HepG2 (cell line): Measurements from ENCODE around the gene CRYAB. TPM values are rescaled to one million over a fixed set of nuclear protein-coding genes. Genes with fewer than 3 reads are reported as not detected.

Experiments
- ATAC-seq: fragments of 200-7000 bp; cut with Tn5 transposase; 3 replicates; pipeline ENCODE4 v1.9.1; 2020; ENCODE audit warnings: mild to moderate bottlenecking, moderate library complexity
- BruUV-seq: library from RNA; stranded (reverse); fragments of 400-500 nt; replicated peaks from 2 replicates; lab custom pipeline; 2021; lab: Mats Ljungman, UMichigan
- CTCF ChIA-PET: fragments of 300-600 bp; formaldehyde crosslinking; extraction: SDS; loops from one replicate; lab custom pipeline; 2021; ENCODE audit warnings: low total read pairs, inconsistent platforms, low intra/inter-chr PET ratio; lab: Yijun Ruan, JAX
- POLR2A ChIA-PET: fragments of 350-600 bp; sonication (Branson Sonifier 250); formaldehyde crosslinking; loops from one replicate; lab custom pipeline; 2020; ENCODE audit warnings: antibody characterized with exemption, inconsistent platforms; lab: Yijun Ruan, JAX
- DNase-seq: peaks from one replicate; pipeline ENCODE4 v3.0.0-alpha.2; 2015; ENCODE audit warnings: low spot score
- FAIRE-seq: peaks from 3 replicates; lab custom pipeline; 2011; peaks lifted over from hg19 to GRCh38; lab: Jason Lieb, UNC
- H2AFZ ChIP-seq: one replicate; pipeline ENCODE4 v1.6.1; 2011; ENCODE audit warnings: low read length, inconsistent platforms
- H3K27ac ChIP-seq: fragments of 300-600 bp; 3 replicates; pipeline ENCODE4 v1.8.0; 2011; ENCODE audit warnings: mixed run types, mild to moderate bottlenecking, mixed read lengths, low read length, inconsistent platforms; ENCODE audit not compliant: insufficient read depth; ENCODE audit errors: extremely low read length
- H3K27me3 ChIP-seq, 2 experiments: fragments of 200-600 bp in 1 of 2; 2 replicates in 1 of 2; 3 replicates in 1 of 2; pipeline versions ENCODE4 v1.6.0 to v1.8.0; 2011; ENCODE audit warnings: low read length in 2 of 2, mild to moderate bottlenecking in 2 of 2, moderate library complexity in 2 of 2, inconsistent platforms in 1 of 2; ENCODE audit not compliant: insufficient read depth in 2 of 2, control insufficient read depth in 1 of 2
- H3K36me3 ChIP-seq, 2 experiments: fragments of 200-600 bp in 1 of 2; replicated peaks in 1 of 2; 2 replicates in 1 of 2; 3 replicates in 1 of 2; pipeline versions ENCODE4 v1.5.1 to v1.8.0; 2011; ENCODE audit warnings: low read length in 2 of 2, inconsistent platforms in 1 of 2; ENCODE audit not compliant: insufficient read depth in 2 of 2, control insufficient read depth in 1 of 2
- H3K4me1 ChIP-seq: 2 replicates; pipeline ENCODE4 v1.5.1; 2012; ENCODE audit warnings: low read length, inconsistent platforms; ENCODE audit not compliant: insufficient read depth
- H3K4me2 ChIP-seq: 2 replicates; pipeline ENCODE4 v1.6.0; 2011; ENCODE audit warnings: low read depth, low read length, inconsistent platforms
- H3K4me3 ChIP-seq, 3 experiments: fragments of 200-600 bp in 1 of 3; sonication (generic), shearing (Covaris generic) in 1 of 3; replicated peaks in 1 of 3; 2 replicates each; pipeline ENCODE4 v1.5.1; 2011 to 2016; ENCODE audit warnings: low read length in 3 of 3, inconsistent platforms in 2 of 3, low read depth in 2 of 3, mild to moderate bottlenecking in 2 of 3, control low read depth in 1 of 3, mixed read lengths in 1 of 3; ENCODE audit not compliant: insufficient read depth in 1 of 3
- H3K79me2 ChIP-seq: one replicate; pipeline ENCODE4 v1.6.1; 2011; ENCODE audit warnings: low read length, inconsistent platforms; ENCODE audit not compliant: insufficient read depth
- H3K9ac ChIP-seq: 2 replicates; pipeline ENCODE4 v1.6.0; 2011; ENCODE audit warnings: mild to moderate bottlenecking, low read depth, low read length, inconsistent platforms; ENCODE audit not compliant: insufficient read depth
- H3K9me3 ChIP-seq: 2 replicates; pipeline ENCODE4 v1.5.1; 2012; ENCODE audit warnings: mild to moderate bottlenecking, low read length
- H4K20me1 ChIP-seq: 2 replicates; pipeline ENCODE4 v1.6.0; 2011; ENCODE audit warnings: inconsistent platforms, mild to moderate bottlenecking, low read length, moderate library complexity; ENCODE audit not compliant: insufficient read depth
- ATF1 ChIP-seq: IDR thresholded peaks from 2 replicates; pipeline ENCODE4 v1.6.1; 2016; ENCODE audit warnings: mild to moderate bottlenecking, control low read depth
- CREM ChIP-seq, 2 experiments: sonication (generic) in 1 of 2; formaldehyde crosslinking in 1 of 2; IDR thresholded peaks; 2 replicates each; pipeline versions ENCODE4 v1.4.0 to v1.6.1; 2016 to 2020; ENCODE audit warnings: antibody characterized with exemption in 1 of 2, mild to moderate bottlenecking in 1 of 2, missing genetic modification reagents in 1 of 2
- ELF3 ChIP-seq: IDR thresholded peaks from 2 replicates; pipeline ENCODE4 v1.6.1; 2016; ENCODE audit warnings: missing genetic modification reagents, missing compliant biosample characterization
- EP300 ChIP-seq, 3 experiments: sonication (generic) in 1 of 3; formaldehyde crosslinking in 1 of 3; IDR thresholded peaks; 2 replicates each; pipeline versions ENCODE4 v1.5.1 to v1.6.1; 2011 to 2020; ENCODE audit warnings: low read depth in 2 of 3, low read length in 2 of 3, borderline replicate concordance in 1 of 3, improper control_type of control experiment in 1 of 3, mild to moderate bottlenecking in 1 of 3, missing genetic modification reagents in 1 of 3, moderate library complexity in 1 of 3
- FOSL2 ChIP-seq: sonication (generic); formaldehyde crosslinking; IDR thresholded peaks from 2 replicates; pipeline ENCODE4 v1.4.0; 2020; ENCODE audit warnings: missing genetic modification reagents
- HOXA9 ChIP-seq: sonication (generic); formaldehyde crosslinking; IDR thresholded peaks from 2 replicates; pipeline ENCODE4 v1.8.1; 2022; ENCODE audit warnings: missing genetic modification reagents, mild to moderate bottlenecking, moderate library complexity, borderline replicate concordance
- MTA1 ChIP-seq: sonication (generic); formaldehyde crosslinking; IDR thresholded peaks from 2 replicates; pipeline ENCODE4 v1.4.0; 2020; ENCODE audit warnings: missing genetic modification reagents, mild to moderate bottlenecking, borderline replicate concordance
- NFE2L2 ChIP-seq: fragments of 150-350 bp; IDR thresholded peaks from 2 replicates; pipeline ENCODE4 v1.6.1; 2014; ENCODE audit warnings: low read length
- NR2F6 ChIP-seq, 2 experiments: IDR thresholded peaks; 2 replicates each; pipeline ENCODE4 v1.6.1; 2016; ENCODE audit warnings: antibody characterized with exemption in 1 of 2, mild to moderate bottlenecking in 1 of 2
- PHF21A ChIP-seq: sonication (generic); formaldehyde crosslinking; IDR thresholded peaks from 2 replicates; pipeline ENCODE4 v1.5.0; 2020; ENCODE audit warnings: mild to moderate bottlenecking, missing genetic modification reagents
- PPARG ChIP-seq: conservative IDR thresholded peaks from 2 replicates; pipeline ENCODE4 v1.6.1; 2016; ENCODE audit warnings: missing biosample characterization, missing genetic modification reagents
- RBM39 ChIP-seq: fragments of 200-400 bp; formaldehyde crosslinking; IDR thresholded peaks from one replicate; pipeline ENCODE4 v1.6.1; 2018; ENCODE audit warnings: antibody characterized with exemption, mild to moderate bottlenecking, low read depth, low read length; ENCODE audit not compliant: poor library complexity, severe bottlenecking
- SAP130 ChIP-seq: IDR thresholded peaks from 2 replicates; pipeline ENCODE4 v1.6.1; 2016; ENCODE audit warnings: low read depth
- TSC22D2 ChIP-seq: sonication (generic); formaldehyde crosslinking; IDR thresholded peaks from 2 replicates; pipeline ENCODE4 v1.5.1; 2020; ENCODE audit warnings: missing genetic modification reagents, mild to moderate bottlenecking, borderline replicate concordance
- ZBTB7B ChIP-seq: sonication (generic); formaldehyde crosslinking; IDR thresholded peaks from 2 replicates; pipeline ENCODE4 v1.4.0; 2020; ENCODE audit warnings: missing genetic modification reagents
- ZNF569 ChIP-seq: sonication (generic); formaldehyde crosslinking; IDR thresholded peaks from 2 replicates; pipeline ENCODE4 v1.5.0; 2020; ENCODE audit warnings: mild to moderate bottlenecking, missing genetic modification reagents, moderate library complexity, borderline replicate concordance
- ZNF652 ChIP-seq: IDR thresholded peaks from 2 replicates; pipeline ENCODE4 v1.6.1; 2016; ENCODE audit warnings: low read depth, borderline replicate concordance
- WGBS: methylation state at CpG from one replicate; pipeline ENCODE4 v1.1.6; 2017; ENCODE audit warnings: low lambda C conversion rate; 5-methylcytosine and 5-hydroxymethylcytosine counted together
- in situ Hi-C: cut with HindIII; loops from 2 replicates; pipeline ENCODE4 v1.10.0; 2017; ENCODE audit warnings: low pct_unique_long_range_greater_than_20kb; ENCODE audit not compliant: extremely low pct_ligation_motif_present
- intact Hi-C: fragments of 100-400 bp; cut with micrococcal nuclease; formaldehyde crosslinking; loops from one replicate; pipeline ENCODE4 v1.10.0; 2022; ENCODE audit not compliant: unreplicated experiment
- polyA plus RNA-seq, 8 experiments: library from polyadenylated mRNA; depleted of rRNA in 3 of 8; stranded (reverse) in 7 of 8; unstranded in 1 of 8; fragments of >200 nt; fragmentation: Illumina TruSeq in 4 of 8; extraction: Trizol in 4 of 8; gene quantifications; 2 replicates each; pipeline versions ENCODE4 v1.2.1 to v1.2.3, GENCODE V29; 2011 to 2016; ENCODE audit warnings: low read depth in 4 of 8, missing spikeins in 1 of 8, mixed read lengths in 1 of 8; ENCODE audit not compliant: insufficient read depth in 1 of 8
- total RNA-seq, 5 experiments: library from RNA; depleted of rRNA; stranded (reverse); fragments of >200 nt; fragmentation: Illumina TruSeq; extraction: Trizol; gene quantifications; 2 replicates each; pipeline ENCODE4 v1.2.3, GENCODE V29; 2016; ENCODE audit warnings: low read depth in 1 of 5
- TF ChIP-seq, protein P1 (sequence below): sonication (generic); formaldehyde crosslinking; IDR thresholded peaks from 2 replicates; pipeline ENCODE4 v1.5.0; 2020; ENCODE audit warnings: mild to moderate bottlenecking, missing genetic modification reagents

Gene CRYAB
- total and polyA plus RNA-seq, 2 of the 13 experiments (the other 11 are each of a cell fraction or from before 2014, with no cell fraction given), result 0.55 to 1.1 TPM

DNA sequence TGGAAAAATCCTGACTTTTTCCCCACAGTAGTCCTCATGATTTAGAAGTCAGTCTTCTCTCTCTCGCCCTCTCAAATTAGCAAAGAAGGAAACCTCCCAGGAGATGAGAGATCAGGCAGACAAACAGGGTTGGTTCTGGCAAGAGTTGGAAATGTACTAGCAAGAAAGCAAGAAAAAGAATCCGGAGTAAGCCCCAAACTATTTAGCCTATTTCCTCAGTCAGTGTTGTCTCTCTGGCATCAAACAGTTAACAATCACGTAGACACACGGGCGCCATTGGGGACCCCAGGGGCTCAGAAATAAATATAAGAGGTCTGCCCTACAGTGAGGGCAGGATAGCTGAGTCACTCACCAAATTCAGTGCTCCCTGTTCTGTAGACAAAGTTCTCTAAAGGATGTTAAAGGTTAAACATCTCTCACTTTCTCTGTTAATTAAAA is 11.8 kb upstream of the CRYAB start:
- H3K9ac ChIP-seq, result peak overlapping the region; percentile 72
- H3K36me3 ChIP-seq, result no peaks in the 10 kb centered on the region
- peak overlapping the region; percentile 78 for H3K4me2 ChIP-seq
- H2AFZ ChIP-seq, result peak overlapping the region; percentile 81
- CTCF ChIA-PET, result no interaction called here
- peak overlapping the region; percentile 24 to 57 (median 49); a peak in 5 of 6 replicates for H3K4me3 ChIP-seq
- H3K27me3 ChIP-seq, result no peaks in the 10 kb centered on the region
- POLR2A ChIA-PET, result interaction anchor here (0.7 to 1.9 kb wide), 3 partner anchors 13 to 58 kb away, joined by 3 to 9 read pairs (median 3); partner anchors contain the start of genes DIXDC1 and FDXACB1
- H3K9me3 ChIP-seq, result no peaks in the 10 kb centered on the region
- FAIRE-seq, result no peak
- H4K20me1 ChIP-seq, result no peaks in the 10 kb centered on the region
- WGBS, result 4% methylated on average over 5 of the region's 5 CpGs
- BruUV-seq, result no TSS peak
- in situ Hi-C loops, result no loop called here
- TF ChIP-seq TSC22D2 (CRISPR knock-in tag) (no peak), PPARG (CRISPR knock-in tag) (peak; percentile 85), ZNF569 (no peak), ZNF652 (CRISPR knock-in tag) (peak; percentile 82), FOSL2 (CRISPR knock-in tag) (peak; percentile 45), MTA1 (CRISPR knock-in tag) (no peak), ELF3 (no peak), SAP130 (peak; percentile 18), NFE2L2 (peak; percentile 74; the same call in 1 of the 2 replicates), EP300 (IDR thresholded peaks at IDR 0.05; ENCODE audit: low read depth in 2 of 2, low read length in 2 of 2) (peak in 1 of 2 experiments; percentile 66; a peak in 2 of 4 replicates), EP300 (CRISPR knock-in tag; IDR thresholded peaks at IDR 0.05; ENCODE audit: borderline replicate concordance) (no peak), CREM (IDR thresholded peaks at IDR 0.05) (peak; percentile 28; the same call in 1 of the 2 replicates), CREM (CRISPR knock-in tag; IDR thresholded peaks at IDR 0.05) (no peak), PHF21A (CRISPR knock-in tag) (peak; percentile 41; the same call in 1 of the 2 replicates), HOXA9 (CRISPR knock-in tag) (no peak), RBM39 (no peak), ATF1 (0 out of 2 replicates have a peak, but pooled peaks have one; percentile 16), NR2F6 (IDR thresholded peaks at IDR 0.05) (no peak; the same call in 1 of the 2 replicates), NR2F6 (CRISPR knock-in tag; IDR thresholded peaks at IDR 0.05) (0 out of 2 replicates have a peak, but pooled peaks have one; percentile 15), ZBTB7B (CRISPR knock-in tag) (0 out of 2 replicates have a peak, but pooled peaks have one; percentile 33)
- TF ChIP-seq, protein P1, sequence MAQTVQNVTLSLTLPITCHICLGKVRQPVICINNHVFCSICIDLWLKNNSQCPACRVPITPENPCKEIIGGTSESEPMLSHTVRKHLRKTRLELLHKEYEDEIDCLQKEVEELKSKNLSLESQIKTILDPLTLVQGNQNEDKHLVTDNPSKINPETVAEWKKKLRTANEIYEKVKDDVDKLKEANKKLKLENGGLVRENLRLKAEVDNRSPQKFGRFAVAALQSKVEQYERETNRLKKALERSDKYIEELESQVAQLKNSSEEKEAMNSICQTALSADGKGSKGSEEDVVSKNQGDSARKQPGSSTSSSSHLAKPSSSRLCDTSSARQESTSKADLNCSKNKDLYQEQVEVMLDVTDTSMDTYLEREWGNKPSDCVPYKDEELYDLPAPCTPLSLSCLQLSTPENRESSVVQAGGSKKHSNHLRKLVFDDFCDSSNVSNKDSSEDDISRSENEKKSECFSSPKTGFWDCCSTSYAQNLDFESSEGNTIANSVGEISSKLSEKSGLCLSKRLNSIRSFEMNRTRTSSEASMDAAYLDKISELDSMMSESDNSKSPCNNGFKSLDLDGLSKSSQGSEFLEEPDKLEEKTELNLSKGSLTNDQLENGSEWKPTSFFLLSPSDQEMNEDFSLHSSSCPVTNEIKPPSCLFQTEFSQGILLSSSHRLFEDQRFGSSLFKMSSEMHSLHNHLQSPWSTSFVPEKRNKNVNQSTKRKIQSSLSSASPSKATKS, result no peak
- TF ChIP-seq, all 625 proteins: peak for 11
- Histone ChIP-seq H3K79me2 (no peaks in the 10 kb centered on the region), H3K27ac (peak overlapping the region; percentile 92), H3K4me1 (peaks cover 91% of the 10 kb centered on the region)
- no peak for ATAC-seq
- peak; percentile 75 for DNase-seq
- intact Hi-C loops, result no loop called here
